Measurements from ENCODE around the gene GTF3C6. TPM values are rescaled to one million over a fixed set of nuclear protein-coding genes. Genes with fewer than 3 reads are reported as not detected.
"Not testable (repeated sequence)": the region's sequence is repeated elsewhere in the genome, so short reads cannot be mapped to it uniquely, and the experiment has no call there.

Gene GTF3C6
- polyA plus RNA-seq, 2 donors, result 62.7 to 67.6 TPM

DNA sequence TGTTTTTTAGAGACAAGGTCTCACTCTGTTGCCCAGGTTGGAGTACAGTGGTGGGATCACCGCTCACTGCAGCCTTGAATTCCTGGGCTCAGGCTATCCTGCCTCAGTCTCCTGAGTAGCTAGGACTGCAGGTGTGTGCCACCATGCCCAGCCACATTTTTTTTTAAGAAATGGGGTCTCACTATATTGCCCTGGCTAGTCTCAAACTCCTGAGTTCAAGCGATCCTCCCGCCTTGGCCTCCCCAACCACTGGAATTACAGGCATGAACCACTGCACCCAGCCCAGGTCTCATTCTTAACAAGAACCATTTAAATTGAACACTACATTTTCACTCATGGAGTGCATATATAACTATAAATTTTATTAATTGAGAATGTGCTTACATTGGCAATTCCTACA, 43.8 kb downstream of the GTF3C6 start:
- 99% methylated on average over 3 of the region's 3 CpGs for WGBS, 2 donors
- Histone ChIP-seq H3K27ac (ENCODE audit: low read depth in 2 of 2, low read length in 1 of 2) (no peak overlapping the region), H3K4me1 (ENCODE audit: control insufficient read depth in 2 of 2, insufficient read depth in 2 of 2, low read length in 1 of 2) (no peaks in the 10 kb centered on the region), H3K27me3 (ENCODE audit: control insufficient read depth in 1 of 2, insufficient read depth in 2 of 2, low read length in 2 of 2) (no peaks in the 10 kb centered on the region), H3K36me3 (ENCODE audit: control insufficient read depth in 2 of 2, insufficient read depth in 2 of 2, low read length in 1 of 2) (peaks cover 7 to 17% of the 10 kb centered on the region in 2 donors), H3K9me3 (ENCODE audit: control insufficient read depth in 2 of 2, insufficient read depth in 1 of 2, low read depth in 1 of 2, low read length in 1 of 2) (no peaks in the 10 kb centered on the region), H3K4me3 (ENCODE audit: low read depth in 1 of 2, low read length in 2 of 2) (no peak overlapping the region)

GRCh38 chr6:111011360-111012142, 53.0 kb downstream of the GTF3C6 start:
- no peak overlapping the region for H3K4me3 ChIP-seq (ENCODE audit: low read depth in 1 of 2, low read length in 2 of 2)
- WGBS, 2 donors, result 68 to 76% methylated on average over 2 of the region's 2 CpGs
- H3K4me1 ChIP-seq (ENCODE audit: control insufficient read depth in 2 of 2, insufficient read depth in 2 of 2, low read length in 1 of 2), result no peaks in the 10 kb centered on the region
- H3K9me3 ChIP-seq (ENCODE audit: control insufficient read depth in 2 of 2, insufficient read depth in 1 of 2, low read depth in 1 of 2, low read length in 1 of 2), result no peaks in the 10 kb centered on the region
- no peaks in the 10 kb centered on the region for H3K27me3 ChIP-seq (ENCODE audit: control insufficient read depth in 1 of 2, insufficient read depth in 2 of 2, low read length in 2 of 2)
- peaks cover 2% of the 10 kb centered on the region in 2 donors for H3K36me3 ChIP-seq (ENCODE audit: control insufficient read depth in 2 of 2, insufficient read depth in 2 of 2, low read length in 1 of 2)
- no peak overlapping the region for H3K27ac ChIP-seq (ENCODE audit: low read depth in 2 of 2, low read length in 1 of 2)

- Histone ChIP-seq H3K4me3 (ENCODE audit: low read depth in 1 of 2, low read length in 2 of 2) (no peak overlapping the region), H3K9me3 (ENCODE audit: control insufficient read depth in 2 of 2, insufficient read depth in 1 of 2, low read depth in 1 of 2, low read length in 1 of 2) (no peaks in the 10 kb centered on the region), H3K4me1 (ENCODE audit: control insufficient read depth in 2 of 2, insufficient read depth in 2 of 2, low read length in 1 of 2) (no peaks in the 10 kb centered on the region), H3K27ac (ENCODE audit: low read depth in 2 of 2, low read length in 1 of 2) (no peak overlapping the region), H3K27me3 (ENCODE audit: control insufficient read depth in 1 of 2, insufficient read depth in 2 of 2, low read length in 2 of 2) (no peaks in the 10 kb centered on the region), H3K36me3 (ENCODE audit: control insufficient read depth in 2 of 2, insufficient read depth in 2 of 2, low read length in 1 of 2) (peaks cover 2% of the 10 kb centered on the region in 2 donors)
- 78 to 82% methylated on average over 2 of the region's 2 CpGs for whole genome bisulfite sequencing, 2 donors
Measured at GRCh38 chr6:111012143-111012452, 53.6 kb downstream of the GTF3C6 start.

- H3K36me3 ChIP-seq (ENCODE audit: control insufficient read depth in 2 of 2, insufficient read depth in 2 of 2, low read length in 1 of 2), result not testable (repeated sequence)
Measured at GRCh38 chr6:111012520-111012919, 54.0 kb downstream of the GTF3C6 start.

DNA sequence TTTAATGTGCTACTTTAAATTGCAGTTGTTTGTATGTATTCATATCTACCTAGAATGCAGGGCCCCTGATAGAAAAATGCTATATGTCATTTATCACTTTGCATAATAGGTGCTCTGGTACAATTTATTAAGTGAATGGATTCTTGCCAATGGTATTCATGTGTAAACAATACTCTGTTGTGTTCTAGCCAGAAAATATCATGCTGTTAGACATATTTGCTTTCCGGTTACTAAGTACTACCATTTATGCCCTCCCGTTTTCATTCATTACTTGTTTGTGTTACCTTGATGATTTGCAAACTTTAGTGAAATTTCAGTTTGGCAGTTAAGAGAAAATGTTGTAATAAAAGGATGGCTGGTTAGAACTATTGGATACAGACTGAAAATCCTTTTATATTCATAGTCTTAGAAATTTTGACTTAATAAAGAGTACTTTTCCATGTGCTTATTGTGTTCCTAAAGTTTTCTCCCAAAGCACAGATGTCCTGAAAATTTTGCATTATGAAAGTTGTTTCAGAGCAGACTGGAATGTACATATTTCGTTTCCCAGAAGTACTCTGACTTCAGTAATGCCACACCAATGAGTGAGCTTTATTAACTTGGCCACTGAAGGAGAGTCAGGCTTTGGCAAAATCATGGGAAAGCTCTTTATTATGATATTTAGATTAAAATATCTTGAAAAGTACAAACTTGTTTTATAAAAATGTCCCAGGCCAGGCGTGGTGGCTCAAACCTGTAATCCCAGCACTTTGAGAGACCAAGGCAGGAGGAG, 54.8 kb downstream of the GTF3C6 start:
- H3K36me3 ChIP-seq (ENCODE audit: control insufficient read depth in 2 of 2, insufficient read depth in 2 of 2, low read length in 1 of 2), result peaks cover 0 to 2% of the 10 kb centered on the region in 2 donors

More at GRCh38 chr6:111012520-111012919, 54.0 kb downstream of the GTF3C6 start:
- not testable (repeated sequence) for H3K4me1 ChIP-seq (ENCODE audit: control insufficient read depth in 2 of 2, insufficient read depth in 2 of 2, low read length in 1 of 2); H3K27me3 ChIP-seq (ENCODE audit: control insufficient read depth in 1 of 2, insufficient read depth in 2 of 2, low read length in 2 of 2); H3K4me3 ChIP-seq (ENCODE audit: low read depth in 1 of 2, low read length in 2 of 2); H3K9me3 ChIP-seq (ENCODE audit: control insufficient read depth in 2 of 2, insufficient read depth in 1 of 2, low read depth in 1 of 2, low read length in 1 of 2); H3K27ac ChIP-seq (ENCODE audit: low read depth in 2 of 2, low read length in 1 of 2)
- WGBS, 2 donors, result 81 to 91% methylated on average over 4 of the region's 4 CpGs

GRCh38 chr6:111015389-111016124, 57.1 kb downstream of the GTF3C6 start:
- Histone ChIP-seq H3K36me3 (ENCODE audit: control insufficient read depth in 2 of 2, insufficient read depth in 2 of 2, low read length in 1 of 2) (peaks cover 0 to 2% of the 10 kb centered on the region in 2 donors), H3K27ac (ENCODE audit: low read depth in 2 of 2, low read length in 1 of 2) (no peak overlapping the region), H3K9me3 (ENCODE audit: control insufficient read depth in 2 of 2, insufficient read depth in 1 of 2, low read depth in 1 of 2, low read length in 1 of 2) (no peaks in the 10 kb centered on the region), H3K4me3 (ENCODE audit: low read depth in 1 of 2, low read length in 2 of 2) (no peak overlapping the region), H3K27me3 (ENCODE audit: control insufficient read depth in 1 of 2, insufficient read depth in 2 of 2, low read length in 2 of 2) (no peaks in the 10 kb centered on the region), H3K4me1 (ENCODE audit: control insufficient read depth in 2 of 2, insufficient read depth in 2 of 2, low read length in 1 of 2) (no peaks in the 10 kb centered on the region)
- 70 to 77% methylated on average over 3 of the region's 3 CpGs for WGBS, 2 donors

More for the DNA sequence above, 54.8 kb downstream of the GTF3C6 start:
- Histone ChIP-seq H3K4me1 (ENCODE audit: control insufficient read depth in 2 of 2, insufficient read depth in 2 of 2, low read length in 1 of 2) (no peaks in the 10 kb centered on the region), H3K27ac (ENCODE audit: low read depth in 2 of 2, low read length in 1 of 2) (no peak overlapping the region), H3K27me3 (ENCODE audit: control insufficient read depth in 1 of 2, insufficient read depth in 2 of 2, low read length in 2 of 2) (no peaks in the 10 kb centered on the region), H3K9me3 (ENCODE audit: control insufficient read depth in 2 of 2, insufficient read depth in 1 of 2, low read depth in 1 of 2, low read length in 1 of 2) (no peaks in the 10 kb centered on the region), H3K4me3 (ENCODE audit: low read depth in 1 of 2, low read length in 2 of 2) (no peak overlapping the region)
- 55% methylated on average over 4 of the region's 4 CpGs for WGBS, 2 donors

GRCh38 chr6:111017241-111017640, 58.7 kb downstream of the GTF3C6 start:
- not testable (repeated sequence) for H3K36me3 ChIP-seq (ENCODE audit: control insufficient read depth in 2 of 2, insufficient read depth in 2 of 2, low read length in 1 of 2); H3K4me3 ChIP-seq (ENCODE audit: low read depth in 1 of 2, low read length in 2 of 2); H3K27me3 ChIP-seq (ENCODE audit: control insufficient read depth in 1 of 2, insufficient read depth in 2 of 2, low read length in 2 of 2); H3K4me1 ChIP-seq (ENCODE audit: control insufficient read depth in 2 of 2, insufficient read depth in 2 of 2, low read length in 1 of 2); H3K27ac ChIP-seq (ENCODE audit: low read depth in 2 of 2, low read length in 1 of 2); H3K9me3 ChIP-seq (ENCODE audit: control insufficient read depth in 2 of 2, insufficient read depth in 1 of 2, low read depth in 1 of 2, low read length in 1 of 2)
- WGBS, 2 donors, result 96 to 98% methylated on average over 25 to 35 of the region's 37 CpGs

Other genes with a start within 250 kb of the GTF3C6 start
- 1 to 10 TPM; 5.5 to 6.6 TPM for gene CDK19, start 143.2 kb upstream of the GTF3C6 start, polyA plus RNA-seq
- 10 to 100 TPM; 23.1 to 52.4 TPM for gene AMD1, start 83.9 kb upstream of the GTF3C6 start, polyA plus RNA-seq
- 10 to 100 TPM; 17.0 to 18.8 TPM for gene RPF2, start 23.3 kb downstream of the GTF3C6 start, polyA plus RNA-seq
- gene SLC16A10, start 128.8 kb downstream of the GTF3C6 start, polyA plus RNA-seq, result under 1 TPM; 0.18 to 0.41 TPM

Measured in esophagus (tissue), 2 donors.